Stimulated activated CD8-positive, alpha-beta memory T cell treated with anti-CD3 and anti-CD28 coated beads, Interleukin-4, amount 100 ng/mL, for 4 hours (primary cell): ENCODE measurements around the gene WNT5B.

ENCODE experiments used
- DNase-seq, 2 donors: peaks; one replicate each; pipeline ENCODE4 v3.0.0-alpha.2; 2020; ENCODE audit warnings: low read depth in 2 of 2, low spot score in 1 of 2

Gene WNT5B

GRCh38 chr12:1650978-1651361 lies 21.9 kb downstream of the WNT5B start:
- DNase-seq = no peak

- no peak for DNase-seq
Observed at GRCh38 chr12:1651946-1652345, 22.9 kb downstream of the WNT5B start.

GRCh38 chr12:1655225-1655788 lies 26.3 kb downstream of the WNT5B start:
- no peak for DNase-seq

- DNase-seq = no peak
Observed at GRCh38 chr12:1656902-1657301, 27.9 kb downstream of the WNT5B start.

- DNase-seq = no peak
Observed at GRCh38 chr12:1657688-1658087, 28.7 kb downstream of the WNT5B start.

- DNase-seq = peak; percentile 31 to 41
Observed at GRCh38 chr12:1660304-1661187, 31.5 kb downstream of the WNT5B start.

GRCh38 chr12:1661553-1662335 lies 32.7 kb downstream of the WNT5B start:
- peak; percentile 51 to 66 for DNase-seq

DNA sequence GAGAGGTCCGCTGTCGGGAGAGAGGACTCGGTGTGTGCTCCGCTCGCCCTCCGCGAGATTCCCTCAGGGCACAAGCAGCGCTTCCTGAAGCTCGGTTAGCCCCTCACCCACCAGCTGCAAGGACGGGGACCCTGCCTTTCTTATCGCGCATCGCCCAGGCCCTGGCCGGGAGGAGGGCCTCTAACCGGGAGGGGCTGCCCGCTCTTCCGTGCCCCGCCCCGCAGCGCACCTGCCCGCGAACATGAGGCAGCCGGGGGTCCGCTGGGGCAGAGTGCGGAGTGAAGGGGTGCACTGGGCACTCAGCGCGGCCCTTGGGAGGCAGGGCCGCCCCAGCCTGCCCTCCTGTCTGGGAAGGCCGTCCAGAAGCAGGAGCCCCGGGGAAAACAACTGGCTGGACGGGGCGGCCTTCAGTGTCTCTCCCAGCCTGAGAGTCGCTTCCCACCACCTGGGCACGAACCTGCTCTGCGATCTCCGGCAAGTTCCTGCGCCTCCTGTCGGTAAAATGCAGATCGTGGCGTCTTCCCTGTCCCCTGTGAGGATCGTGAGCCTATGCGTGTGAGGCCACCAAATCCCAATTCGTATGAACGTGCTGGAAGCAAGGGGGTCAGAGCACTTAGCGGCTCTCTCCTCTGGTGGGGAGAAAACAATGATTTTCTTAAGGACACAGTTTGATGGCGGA lies 33.9 kb downstream of the WNT5B start:
- DNase-seq = no peak

DNA sequence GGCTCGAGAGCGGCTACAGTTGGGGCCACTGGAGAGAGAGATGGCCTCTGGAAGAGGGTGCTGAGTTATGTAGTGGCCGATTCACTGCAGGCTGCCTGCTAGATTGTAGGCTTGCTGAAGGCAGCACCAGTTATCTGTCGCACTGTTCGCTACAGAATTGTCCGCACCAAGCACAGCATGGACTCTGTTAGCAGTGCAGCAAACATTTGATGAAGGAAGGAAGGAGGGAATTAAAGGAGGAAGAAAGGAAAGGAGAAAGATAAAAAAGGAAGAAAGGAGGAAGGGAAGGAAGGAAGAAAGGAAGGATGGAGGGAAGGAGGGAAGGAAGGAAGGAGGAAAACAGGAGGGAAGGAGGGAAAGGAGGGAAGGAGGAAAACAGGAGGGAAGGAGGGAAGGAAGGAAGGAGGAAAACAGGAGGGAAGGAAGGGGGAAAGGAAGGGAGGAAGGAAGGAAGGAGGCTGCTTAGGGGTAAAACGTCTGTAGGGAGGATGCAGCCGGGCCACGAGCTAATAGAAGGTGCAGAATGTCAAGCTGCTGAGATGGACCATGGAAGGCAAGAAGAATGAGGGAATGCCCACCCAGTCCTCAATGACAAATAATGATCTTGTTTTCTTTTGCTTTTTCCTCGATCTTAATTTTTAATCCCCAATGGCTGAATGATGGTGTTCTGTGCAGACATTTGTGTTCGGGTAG lies 34.6 kb downstream of the WNT5B start:
- no peak for DNase-seq

GRCh38 chr12:1665366-1665765 lies 36.3 kb downstream of the WNT5B start:
- DNase-seq = no peak

DNA sequence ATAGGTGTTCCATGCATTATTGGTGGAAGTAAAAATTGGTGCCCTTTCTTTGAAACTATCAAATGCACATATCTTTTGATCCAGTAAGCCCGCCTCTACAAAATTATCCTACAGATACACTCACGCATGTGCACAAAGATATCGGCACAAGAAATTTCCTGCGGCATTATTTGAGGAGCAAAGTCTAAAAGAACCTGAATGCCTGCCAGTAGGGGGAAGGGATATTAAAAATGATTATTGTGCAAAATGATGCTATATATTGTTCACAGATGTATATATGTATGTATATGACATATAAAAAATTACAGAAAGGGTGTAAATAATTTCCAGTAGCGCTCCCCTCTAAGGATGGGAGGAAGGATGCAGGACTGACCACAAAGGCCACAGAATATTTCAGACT lies 37.2 kb downstream of the WNT5B start:
- no peak for DNase-seq

GRCh38 chr12:1666685-1667162 lies 37.7 kb downstream of the WNT5B start:
- no peak for DNase-seq

- DNase-seq = no peak
Observed at GRCh38 chr12:1668833-1669543, 40.0 kb downstream of the WNT5B start.

GRCh38 chr12:1670358-1671268 lies 41.6 kb downstream of the WNT5B start:
- DNase-seq = no peak

- no peak for DNase-seq
Observed at GRCh38 chr12:1676043-1676442, 47.0 kb downstream of the WNT5B start.

DNA sequence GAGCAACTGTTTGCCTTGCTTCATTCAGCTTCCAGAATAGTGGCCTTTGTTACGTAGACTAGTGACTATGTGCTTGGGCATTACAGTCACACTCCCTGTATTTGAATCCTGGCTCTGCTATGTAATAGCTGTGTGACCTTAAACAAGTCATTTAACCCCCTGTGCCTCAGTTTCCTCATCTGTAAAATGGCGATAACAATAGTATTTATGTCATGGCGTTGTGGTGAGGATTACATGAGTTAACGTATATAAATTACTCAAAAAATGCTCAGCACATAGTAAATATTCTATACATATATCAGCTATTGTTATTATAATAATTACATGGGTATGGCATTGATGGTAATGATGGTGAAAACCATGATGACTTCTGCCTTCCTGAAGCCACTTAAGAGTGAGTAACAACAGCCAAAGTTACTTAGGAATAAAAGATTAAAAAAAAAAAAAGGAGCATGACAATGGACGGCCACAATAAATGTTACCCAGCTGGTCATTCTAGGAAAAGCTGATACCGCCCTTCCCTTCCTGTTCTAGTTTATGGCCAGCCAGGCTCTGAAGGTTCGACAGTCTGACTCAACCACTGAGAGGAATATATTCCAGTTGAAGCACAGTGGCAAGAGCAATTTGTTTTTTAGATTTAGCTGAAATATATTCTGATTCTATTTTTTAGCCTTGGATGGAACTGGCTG lies 51.9 kb downstream of the WNT5B start:
- no peak for DNase-seq

GRCh38 chr12:1681493-1681807 lies 52.4 kb downstream of the WNT5B start:
- no peak for DNase-seq

DNA sequence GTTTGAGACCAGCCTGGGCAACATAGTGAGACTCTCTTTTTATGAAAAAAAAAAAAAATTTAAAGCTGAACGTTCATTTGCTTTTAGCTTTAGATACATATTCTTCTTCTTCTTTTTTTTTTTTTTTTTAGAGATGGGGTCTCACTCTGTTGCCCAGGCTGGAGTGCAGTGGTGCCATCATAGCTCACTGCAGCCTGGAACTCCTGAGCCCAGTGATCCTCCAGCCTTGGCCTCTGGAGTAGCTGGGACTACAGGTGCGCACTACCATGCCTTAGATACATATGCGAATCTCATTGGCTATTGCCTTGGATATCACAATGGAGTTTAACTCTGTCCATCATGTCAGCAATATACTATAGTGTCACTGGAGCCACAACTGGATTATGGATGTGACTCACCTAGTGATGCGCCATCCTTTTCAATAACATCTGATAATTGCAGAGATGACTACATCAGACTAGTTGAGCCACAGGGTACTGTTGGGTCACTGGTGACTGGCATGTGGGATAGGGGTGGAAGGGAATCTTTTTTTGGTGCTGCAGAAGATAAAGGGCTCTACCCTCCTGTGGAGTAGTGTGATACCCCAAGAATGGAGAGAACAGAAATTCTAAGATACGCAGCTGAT lies 59.2 kb downstream of the WNT5B start:
- no peak for DNase-seq
